ENCODE results near the gene SH3PXD2B.
A peak's percentile ranks its signal among the peaks of the same experiment; 100 is the strongest.
"Not testable (repeated sequence)": the region's sequence is repeated elsewhere in the genome, so short reads cannot be mapped to it uniquely, and the experiment has no call there.

SH3PXD2B gene

DNA sequence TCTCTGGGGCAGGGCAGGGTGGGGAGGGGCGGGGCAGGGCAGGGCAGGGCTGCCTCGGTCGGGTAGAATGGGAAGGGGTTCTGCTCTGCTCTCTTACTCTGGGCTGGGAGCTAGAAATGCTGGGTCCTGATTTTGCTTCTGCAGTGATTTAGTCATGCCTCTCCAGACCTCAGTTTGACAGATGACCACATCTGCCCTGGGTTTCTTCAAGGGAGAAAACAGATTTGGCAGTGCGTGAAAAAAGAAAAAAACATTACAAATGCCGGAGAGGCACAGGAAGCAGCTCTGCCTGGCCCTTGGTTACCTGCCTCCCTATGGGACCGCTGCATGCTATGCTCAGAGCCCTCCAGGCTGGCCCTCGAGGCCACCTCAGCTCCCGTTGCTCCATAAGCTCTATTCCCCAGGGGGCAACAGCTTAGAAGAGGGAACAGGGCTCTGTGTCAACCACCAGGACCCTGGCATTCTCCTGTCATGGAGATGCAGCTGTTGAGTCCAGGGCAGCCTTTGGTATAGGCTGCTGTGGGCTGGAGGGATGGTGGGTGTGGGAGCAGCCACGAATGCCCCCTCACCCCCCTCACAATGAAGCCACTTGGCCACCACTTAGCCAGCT lies 117.5 kb downstream of the SH3PXD2B start:
- DNase-seq (ENCODE audit: low read depth), result no peak

DNA sequence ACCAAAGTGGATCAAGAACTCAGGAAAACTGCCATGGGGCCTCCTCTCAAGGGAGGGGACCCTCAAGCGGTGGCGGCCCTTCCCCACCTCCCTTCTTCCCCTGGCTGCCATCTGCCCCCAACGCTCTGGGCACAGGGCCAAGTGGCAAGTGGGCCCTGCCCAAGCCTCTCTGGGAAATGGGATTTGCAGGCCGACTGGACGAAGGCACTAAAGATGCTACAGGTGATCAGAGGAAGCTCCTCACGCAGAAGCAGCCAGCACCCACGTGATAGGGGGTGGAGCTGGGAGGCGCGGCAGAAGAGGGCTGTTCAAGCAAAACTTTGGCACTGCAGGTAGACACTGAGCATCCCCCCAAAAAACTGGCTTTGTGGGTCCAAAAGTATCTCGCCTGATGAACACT lies 118.1 kb downstream of the SH3PXD2B start:
- DNase-seq (ENCODE audit: low read depth), result no peak

- no peak for DNase-seq (ENCODE audit: low read depth)
Observed at GRCh38 chr5:172335721-172336120, 118.6 kb downstream of the SH3PXD2B start.

DNA sequence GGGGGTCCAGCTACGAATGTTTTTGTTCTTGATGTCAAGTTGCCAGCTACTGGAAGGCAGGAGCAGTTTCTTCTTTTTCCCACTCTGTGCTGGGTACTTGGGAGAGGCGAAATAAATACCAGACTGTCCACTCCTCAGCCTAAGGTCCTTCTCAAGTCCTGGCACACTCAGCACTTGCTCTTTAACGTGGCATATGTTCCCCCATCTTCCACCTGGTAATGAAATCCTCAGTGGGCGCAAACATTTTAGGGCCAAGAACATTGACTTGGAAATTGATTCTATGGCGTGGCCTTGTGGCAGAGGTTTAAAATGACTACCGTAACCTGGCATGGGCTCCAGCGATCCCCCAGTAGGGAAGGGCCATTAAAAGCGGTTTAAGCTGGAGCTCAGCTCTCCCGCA lies 119.7 kb downstream of the SH3PXD2B start:
- no peak for DNase-seq (ENCODE audit: low read depth)

DNA sequence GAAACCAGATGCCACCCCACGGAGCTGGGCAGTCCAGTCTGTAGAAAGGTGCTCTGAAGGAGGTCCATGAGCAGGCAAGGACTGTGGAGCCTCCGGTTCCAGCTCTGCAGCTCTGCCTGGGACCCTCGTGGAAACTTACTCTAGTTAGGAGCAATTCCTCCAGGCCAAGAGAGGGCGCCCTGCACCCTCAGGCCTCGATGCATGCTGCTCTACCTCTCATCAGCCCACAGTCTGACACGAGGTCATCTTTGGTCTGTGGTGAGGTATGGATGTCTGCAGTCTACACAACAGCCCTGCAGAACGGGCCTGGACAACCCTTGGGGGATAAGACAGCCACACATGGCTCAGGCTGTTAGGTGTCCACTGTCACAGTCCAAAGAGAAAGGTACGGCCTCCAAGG lies 120.1 kb downstream of the SH3PXD2B start:
- DNase-seq (ENCODE audit: low read depth), result no peak

DNA sequence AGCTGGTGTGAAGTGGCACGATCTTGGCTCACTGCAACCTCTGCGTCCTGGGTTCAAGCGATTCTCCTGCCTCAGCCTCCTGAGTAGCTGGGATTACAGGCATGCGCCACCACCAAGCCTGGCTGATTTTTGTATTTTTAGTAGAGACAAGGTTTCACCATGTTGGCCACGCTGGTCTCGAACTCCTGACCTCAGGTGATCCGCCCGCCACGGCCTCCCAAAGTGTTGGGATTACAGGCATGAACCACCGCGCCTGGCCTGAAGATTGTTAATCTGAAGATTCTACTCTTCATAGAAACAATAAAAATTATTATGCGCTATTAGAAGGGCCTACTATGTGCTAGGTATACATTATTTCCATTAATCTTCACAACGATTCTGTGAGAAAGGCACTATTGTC lies 127.4 kb downstream of the SH3PXD2B start:
- not testable (repeated sequence) for DNase-seq (ENCODE audit: low read depth)

GRCh38 chr5:172325452-172325851 lies 128.9 kb downstream of the SH3PXD2B start:
- no peak for DNase-seq (ENCODE audit: low read depth)

DNA sequence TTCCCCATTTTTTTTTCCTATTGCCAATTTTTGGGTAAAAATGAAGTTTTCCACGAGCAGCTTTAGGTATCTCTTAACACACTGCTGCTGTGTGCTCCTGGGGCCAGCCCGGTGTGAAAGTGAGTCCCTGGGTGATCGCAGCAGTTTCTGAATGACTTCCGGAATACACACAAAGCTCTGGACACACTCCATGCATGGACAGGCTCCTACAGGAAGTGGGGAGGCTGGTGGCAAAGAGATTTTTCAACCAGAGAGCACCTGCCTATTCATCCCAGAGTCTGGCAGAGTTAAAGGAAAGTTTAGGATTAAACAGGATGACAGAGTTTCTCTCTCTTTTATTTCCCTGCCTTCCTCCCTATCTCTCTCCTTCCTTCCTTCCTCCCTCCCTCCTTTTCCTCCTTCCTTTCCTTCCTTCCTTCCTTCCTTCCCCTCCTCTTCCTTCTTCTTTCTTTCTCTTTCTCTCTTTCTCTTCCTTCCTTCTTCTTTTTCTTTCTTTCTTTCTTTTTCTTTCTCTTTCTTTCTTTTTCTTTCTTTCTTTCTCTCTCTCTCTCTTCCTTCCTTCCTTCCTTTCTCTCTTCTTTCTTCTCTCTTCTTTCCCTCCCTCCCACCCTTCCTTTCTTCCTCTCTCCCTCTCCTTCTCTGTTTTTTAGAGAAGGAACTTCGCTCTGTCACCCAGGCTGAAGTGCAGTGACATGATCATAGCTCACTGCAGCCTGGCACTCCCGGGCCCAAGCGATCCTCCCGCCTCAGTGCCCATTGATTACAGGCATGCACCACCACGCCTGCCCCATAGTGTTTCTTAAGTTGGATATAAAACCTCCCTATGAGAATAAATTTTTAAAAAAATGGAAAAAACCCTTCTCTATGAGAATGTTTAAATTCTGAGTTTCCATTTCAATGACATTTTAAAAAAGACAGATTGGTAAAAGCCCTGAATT lies 132.0 kb downstream of the SH3PXD2B start:
- DNase-seq (ENCODE audit: low read depth), result no peak

DNA sequence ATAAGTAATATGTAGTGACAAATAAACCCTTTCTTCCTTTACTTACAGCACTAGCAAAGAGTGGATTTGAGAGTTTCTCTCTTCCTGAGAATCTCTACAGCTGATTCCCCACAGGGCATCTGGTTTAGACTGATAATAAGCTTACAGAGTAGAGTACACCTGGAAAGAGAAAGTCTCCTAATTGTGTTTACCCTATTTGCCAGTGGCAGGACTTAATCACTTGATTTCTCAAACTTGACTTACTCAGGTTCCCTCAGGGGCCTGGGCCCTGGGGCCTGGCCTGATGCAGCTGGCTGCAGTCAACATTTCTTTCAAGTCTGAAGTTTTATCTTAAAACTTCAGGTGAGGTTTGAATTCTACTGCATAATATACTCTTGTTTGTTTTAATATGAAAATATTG lies 132.7 kb downstream of the SH3PXD2B start:
- no peak for DNase-seq (ENCODE audit: low read depth)

DNA sequence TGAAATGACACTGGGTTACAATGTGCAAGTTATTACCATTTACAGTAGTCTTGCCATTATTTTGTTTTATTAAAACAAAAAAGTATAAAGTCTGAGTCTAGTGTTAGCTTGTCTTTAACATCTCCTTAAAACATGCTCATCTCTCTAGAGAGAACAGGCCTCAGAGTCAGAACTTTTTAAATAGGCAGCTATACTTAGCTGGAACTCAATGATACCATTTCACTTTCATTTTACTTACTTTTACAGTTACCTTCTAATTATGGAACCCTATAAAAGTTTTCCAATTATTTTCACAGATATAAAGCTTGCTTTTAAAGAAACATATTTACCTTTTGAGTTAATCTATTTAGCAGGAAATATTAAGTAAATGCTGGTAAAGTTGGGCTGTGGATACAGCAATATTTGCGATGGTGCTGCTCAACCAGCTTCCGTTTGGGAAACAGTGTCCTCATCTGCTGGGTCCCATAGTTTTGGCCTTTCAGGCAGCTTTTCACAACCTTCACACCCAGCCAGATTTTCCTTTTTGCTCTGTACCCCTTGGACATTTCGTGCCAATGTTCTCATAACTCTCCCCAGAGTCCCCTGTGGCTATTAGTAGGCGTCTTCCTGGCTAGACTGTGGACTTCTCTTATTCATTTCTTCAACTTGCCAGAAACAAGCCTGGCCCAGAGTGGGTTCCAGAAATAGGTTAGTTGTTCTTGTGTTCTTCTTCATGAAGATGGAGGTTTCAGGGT lies 134.4 kb downstream of the SH3PXD2B start:
- DNase-seq (ENCODE audit: low read depth), result peak; percentile 67

DNA sequence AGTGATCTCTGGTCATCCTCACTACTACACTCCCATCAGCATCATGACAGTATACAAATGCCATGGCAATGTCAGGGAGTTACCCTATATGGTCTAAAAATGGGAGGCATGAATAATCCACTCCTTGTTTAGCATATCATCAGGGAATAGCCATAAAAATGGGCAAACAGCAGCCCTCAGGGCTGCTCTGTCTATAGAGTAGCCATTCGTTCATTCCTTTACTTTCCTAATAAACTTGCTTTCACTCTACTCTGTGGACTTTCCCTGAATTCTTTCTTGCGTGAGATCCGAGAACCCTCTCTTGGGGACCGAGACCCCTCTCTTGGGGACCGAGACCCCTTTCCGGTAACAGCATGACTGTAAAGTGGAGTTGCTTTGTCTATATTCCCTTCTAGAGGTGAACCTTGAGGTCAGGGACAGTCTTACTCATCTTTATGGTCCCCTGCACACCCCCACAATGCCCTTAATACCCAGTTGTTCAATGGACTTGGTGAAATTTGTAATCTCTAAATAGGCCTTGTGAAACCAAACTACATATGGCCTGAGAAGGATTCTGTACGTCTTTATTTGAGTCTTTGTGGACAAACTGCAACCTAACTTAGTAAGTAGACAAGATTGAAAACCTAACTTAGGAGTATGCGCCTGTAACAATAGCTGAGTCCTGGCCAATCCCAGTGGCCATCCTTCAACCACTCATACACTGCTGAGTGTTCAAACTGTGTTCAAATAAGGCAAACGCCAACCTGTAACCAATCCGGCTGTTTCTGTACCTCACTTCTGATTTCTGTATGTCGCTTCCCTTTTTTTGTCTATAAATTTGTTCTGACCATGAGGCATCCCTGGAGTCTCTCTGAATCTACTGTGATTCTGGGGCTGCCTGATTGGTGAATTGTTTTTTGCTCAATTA lies 138.5 kb downstream of the SH3PXD2B start:
- no peak for DNase-seq (ENCODE audit: low read depth)

DNA sequence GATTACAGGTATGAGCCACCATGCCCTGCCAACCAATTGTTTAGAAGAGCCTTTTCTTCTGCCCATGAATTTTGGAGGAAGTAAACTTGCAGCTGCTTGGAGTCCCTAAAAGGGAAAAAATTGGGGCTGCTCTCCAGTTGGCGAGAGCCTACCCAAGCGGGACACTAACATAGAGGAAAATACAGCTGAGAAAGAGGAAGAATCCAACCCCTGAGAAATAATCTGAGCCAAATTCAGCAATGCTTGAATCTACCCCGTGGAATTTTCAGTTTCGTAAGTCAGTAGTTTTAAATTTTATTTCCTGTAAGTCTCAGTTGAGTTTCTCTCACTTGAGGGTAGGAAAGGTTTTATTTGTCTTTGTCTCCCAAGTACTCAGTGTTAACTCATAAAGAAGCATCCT lies 140.4 kb downstream of the SH3PXD2B start:
- no peak for DNase-seq (ENCODE audit: low read depth)

DNA sequence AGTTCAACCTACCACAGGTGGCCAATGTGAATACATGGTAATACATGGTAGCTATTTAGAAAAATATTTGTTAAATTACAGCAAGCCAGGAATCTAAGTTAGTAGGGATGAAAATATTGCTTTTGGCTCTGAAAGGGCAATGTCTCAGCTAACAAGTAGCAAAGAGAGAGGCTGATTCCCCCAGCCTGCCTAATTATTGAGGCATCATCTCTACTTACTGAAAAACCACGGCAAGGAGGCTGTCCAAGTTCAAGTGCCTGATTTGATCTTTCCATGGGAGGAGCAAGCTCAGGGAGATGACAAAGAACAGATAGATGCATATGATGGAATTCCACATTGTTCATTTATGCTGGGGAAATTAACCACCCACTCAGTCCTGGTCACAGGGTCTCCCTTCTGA lies 142.0 kb downstream of the SH3PXD2B start:
- peak; percentile 67 for DNase-seq (ENCODE audit: low read depth)

GRCh38 chr5:172311605-172312004 lies 142.7 kb downstream of the SH3PXD2B start:
- DNase-seq (ENCODE audit: low read depth), result no peak

- DNase-seq (ENCODE audit: low read depth), result no peak
Observed at GRCh38 chr5:172311026-172311425, 143.3 kb downstream of the SH3PXD2B start.

- DNase-seq (ENCODE audit: low read depth), result no peak
Observed at GRCh38 chr5:172305380-172305779, 148.9 kb downstream of the SH3PXD2B start.

- DNase-seq (ENCODE audit: low read depth), result no peak
Observed at GRCh38 chr5:172303572-172304335, 150.6 kb downstream of the SH3PXD2B start.

GRCh38 chr5:172303162-172303561 lies 151.2 kb downstream of the SH3PXD2B start:
- DNase-seq (ENCODE audit: low read depth), result no peak

GRCh38 chr5:172302047-172302710 lies 152.1 kb downstream of the SH3PXD2B start:
- no peak for DNase-seq (ENCODE audit: low read depth)

GRCh38 chr5:172299916-172300439 lies 154.3 kb downstream of the SH3PXD2B start:
- DNase-seq (ENCODE audit: low read depth), result no peak

Measured in stromal cell of bone marrow (primary cell).